HFF-Myc (cell line): Measurements from ENCODE around the gene ADCYAP1R1.
A peak's percentile ranks its signal among the peaks of the same experiment; 100 is the strongest.

Source experiments
- DNase-seq: peaks from one replicate; pipeline ENCODE4 v3.0.0-alpha.2; 2011; ENCODE audit warnings: low read depth; ENCODE audit errors: extremely low read depth
- H3K4me3 ChIP-seq: replicated peaks from 2 replicates; pipeline ENCODE4 v1.5.1; 2011; ENCODE audit warnings: low read depth, mild to moderate bottlenecking, control low read depth, low read length
- TF ChIP-seq, protein P1 (sequence below): IDR thresholded peaks from 2 replicates; pipeline ENCODE4 v1.5.1; 2012; ENCODE audit warnings: mild to moderate bottlenecking, low read depth, low read length, control low read depth; ENCODE audit errors: missing control alignments

The ADCYAP1R1 gene

DNA sequence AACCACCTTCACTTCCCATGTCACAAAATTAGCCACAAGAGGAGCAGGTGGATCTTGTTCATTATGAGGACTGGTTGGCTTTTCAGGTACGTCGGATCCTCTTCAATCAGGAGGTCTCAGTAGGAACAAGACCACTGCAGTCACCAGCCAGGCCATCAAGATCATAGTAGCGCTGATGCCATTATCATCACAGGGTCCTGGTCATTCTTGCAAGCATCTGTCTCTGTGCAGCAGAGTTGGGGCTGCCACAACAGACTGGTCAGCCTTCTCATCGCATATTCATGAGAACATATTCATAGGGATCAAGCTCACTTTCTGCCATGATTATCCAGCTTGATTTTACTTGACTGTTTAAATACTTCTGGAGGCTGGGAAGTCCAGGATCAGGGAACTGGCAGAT lies 67.1 kb downstream of the ADCYAP1R1 start:
- no peak overlapping the region for H3K4me3 ChIP-seq
- TF ChIP-seq, protein P1, sequence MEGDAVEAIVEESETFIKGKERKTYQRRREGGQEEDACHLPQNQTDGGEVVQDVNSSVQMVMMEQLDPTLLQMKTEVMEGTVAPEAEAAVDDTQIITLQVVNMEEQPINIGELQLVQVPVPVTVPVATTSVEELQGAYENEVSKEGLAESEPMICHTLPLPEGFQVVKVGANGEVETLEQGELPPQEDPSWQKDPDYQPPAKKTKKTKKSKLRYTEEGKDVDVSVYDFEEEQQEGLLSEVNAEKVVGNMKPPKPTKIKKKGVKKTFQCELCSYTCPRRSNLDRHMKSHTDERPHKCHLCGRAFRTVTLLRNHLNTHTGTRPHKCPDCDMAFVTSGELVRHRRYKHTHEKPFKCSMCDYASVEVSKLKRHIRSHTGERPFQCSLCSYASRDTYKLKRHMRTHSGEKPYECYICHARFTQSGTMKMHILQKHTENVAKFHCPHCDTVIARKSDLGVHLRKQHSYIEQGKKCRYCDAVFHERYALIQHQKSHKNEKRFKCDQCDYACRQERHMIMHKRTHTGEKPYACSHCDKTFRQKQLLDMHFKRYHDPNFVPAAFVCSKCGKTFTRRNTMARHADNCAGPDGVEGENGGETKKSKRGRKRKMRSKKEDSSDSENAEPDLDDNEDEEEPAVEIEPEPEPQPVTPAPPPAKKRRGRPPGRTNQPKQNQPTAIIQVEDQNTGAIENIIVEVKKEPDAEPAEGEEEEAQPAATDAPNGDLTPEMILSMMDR: no peak

DNA sequence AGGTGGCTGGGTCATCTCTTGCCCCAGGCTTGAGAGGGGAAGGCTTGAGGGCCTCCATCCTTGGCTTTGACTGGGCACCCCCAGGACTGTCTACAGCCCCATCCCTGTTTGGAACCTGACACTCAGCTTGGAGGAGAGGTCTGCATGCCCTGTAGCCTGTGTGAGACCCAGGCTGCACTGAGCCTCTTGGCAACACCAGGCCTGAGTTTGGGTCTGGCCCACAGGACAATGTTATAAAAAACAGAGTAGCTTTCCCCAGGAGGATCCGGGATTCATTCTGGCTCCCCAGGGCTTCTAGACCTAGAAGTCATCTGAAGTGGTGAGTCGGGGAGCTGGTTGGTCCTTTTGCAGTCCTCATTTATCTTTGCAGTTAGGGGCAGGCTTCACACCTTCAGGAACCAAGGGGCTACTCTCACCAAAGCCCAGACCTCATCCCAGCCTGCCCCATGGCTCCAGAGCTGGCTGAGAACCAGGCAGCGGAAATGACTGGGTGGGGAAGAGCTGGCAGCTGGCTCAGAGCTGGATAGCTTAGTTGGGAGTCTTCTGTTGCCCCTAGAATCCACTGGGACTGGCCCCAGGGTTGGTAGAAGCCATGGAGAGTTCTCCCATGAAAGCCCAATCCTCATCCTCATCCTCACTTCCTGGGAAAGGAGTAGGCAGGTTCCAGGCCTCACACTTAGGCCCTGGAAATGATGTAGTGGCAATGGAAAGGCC lies 68.8 kb downstream of the ADCYAP1R1 start:
- no peak for DNase-seq
- TF ChIP-seq, protein P1: no peak

More for the DNA sequence above, 67.1 kb downstream of the ADCYAP1R1 start:
- DNase-seq: no peak

DNA sequence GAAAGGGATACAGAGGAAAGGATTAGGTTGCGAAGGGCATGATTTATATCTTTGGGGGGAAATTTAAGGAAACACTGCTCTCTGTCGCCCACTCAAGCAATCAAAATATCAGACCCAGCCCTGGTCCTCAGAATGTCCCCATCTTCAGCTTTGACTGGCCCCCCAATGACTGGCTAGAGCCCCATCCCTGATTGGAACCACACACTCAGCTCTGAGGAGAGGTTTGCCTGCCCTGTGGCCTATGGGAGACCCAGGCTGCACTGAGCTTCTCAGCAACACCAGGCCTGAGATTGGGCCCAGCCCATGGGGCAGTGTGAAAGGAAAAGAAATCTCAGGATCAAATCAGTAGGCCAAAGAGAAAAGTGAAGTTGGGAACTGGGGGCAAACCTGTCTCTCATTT lies 69.5 kb downstream of the ADCYAP1R1 start:
- DNase-seq: no peak
- TF ChIP-seq, protein P1: no peak

More for the DNA sequence above, 68.8 kb downstream of the ADCYAP1R1 start:
- H3K4me3 ChIP-seq: no peak overlapping the region

DNA sequence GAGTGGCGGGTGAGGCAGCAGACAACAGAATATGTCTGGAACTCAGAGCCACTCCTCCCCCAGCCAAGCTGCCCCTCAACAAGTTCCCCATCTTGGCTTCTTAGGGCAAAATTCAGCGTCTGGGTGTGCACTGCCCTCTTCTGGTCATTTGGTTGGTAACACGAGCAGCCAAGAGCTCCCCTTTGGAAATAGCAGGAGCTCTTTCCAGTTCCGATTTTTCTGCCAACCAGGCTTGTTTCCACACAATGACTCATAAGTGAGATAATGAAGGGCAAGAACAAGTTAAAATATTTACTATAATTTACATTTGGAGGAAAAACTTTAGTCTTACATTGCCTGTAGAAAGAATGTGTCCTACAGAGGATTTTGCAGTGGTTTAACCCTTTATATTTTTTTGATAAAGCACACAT lies 70.5 kb downstream of the ADCYAP1R1 start:
- peak; percentile 66 for DNase-seq
- TF ChIP-seq, protein P1: peak; percentile 80
- H3K4me3 ChIP-seq: no peak overlapping the region

More for the DNA sequence above, 69.5 kb downstream of the ADCYAP1R1 start:
- no peak overlapping the region for H3K4me3 ChIP-seq

DNA sequence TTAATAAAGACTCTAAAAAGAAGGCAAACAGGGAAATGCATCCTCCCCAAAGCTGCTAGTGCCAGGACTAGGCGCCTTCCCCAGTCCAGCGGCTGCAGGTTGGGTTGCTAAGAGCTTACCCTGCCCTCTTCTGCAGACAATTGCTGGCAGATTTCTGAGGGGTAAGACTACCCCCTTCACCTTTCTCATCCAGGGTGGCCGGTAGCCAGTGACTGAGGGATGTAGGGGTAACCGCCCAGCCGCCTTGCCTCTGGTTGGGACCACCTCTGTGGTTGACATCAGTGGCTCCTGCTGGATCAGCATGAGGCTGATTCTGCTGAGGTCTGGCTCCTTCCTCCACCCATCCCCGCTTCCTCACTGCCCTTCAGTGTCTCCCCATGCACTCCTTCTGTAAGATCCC lies 71.2 kb downstream of the ADCYAP1R1 start:
- H3K4me3 ChIP-seq: no peak overlapping the region
- TF ChIP-seq, protein P1: no peak
- DNase-seq: no peak

DNA sequence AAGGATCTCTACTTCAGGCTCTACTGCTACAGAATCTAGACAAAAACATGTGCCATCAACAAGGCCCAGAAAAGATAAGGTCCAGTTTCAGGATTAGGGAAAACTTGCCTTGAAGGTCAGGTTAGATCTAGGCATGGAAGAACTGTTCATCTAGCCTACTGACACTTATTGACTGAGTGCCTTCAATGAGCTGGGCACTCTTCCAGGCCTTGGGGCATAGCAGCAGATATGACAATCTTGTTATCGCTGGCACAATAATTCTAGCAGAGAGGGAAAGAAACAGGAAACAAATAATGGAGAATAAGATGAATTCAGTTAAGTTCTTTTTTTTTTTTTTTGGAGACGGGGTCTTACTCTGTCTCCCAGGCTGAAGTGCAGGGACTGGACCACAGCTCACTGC lies 71.6 kb downstream of the ADCYAP1R1 start:
- TF ChIP-seq, protein P1: no peak
- DNase-seq: no peak
- H3K4me3 ChIP-seq: no peak overlapping the region
